DMS53 treated with DMSO at 0.1 percent for 48 hours (cell line): ENCODE data around the gene DBX2.
A peak's percentile ranks its signal among the peaks of the same experiment; 100 is the strongest.
"Not testable (repeated sequence)": the region's sequence is repeated elsewhere in the genome, so short reads cannot be mapped to it uniquely, and the experiment has no call there.

Source experiments
- DNase-seq: peaks from one replicate; lab custom pipeline; 2025; ENCODE audit not compliant: unreplicated experiment; lab: John Stamatoyannopoulos, UW

Gene DBX2

DNA sequence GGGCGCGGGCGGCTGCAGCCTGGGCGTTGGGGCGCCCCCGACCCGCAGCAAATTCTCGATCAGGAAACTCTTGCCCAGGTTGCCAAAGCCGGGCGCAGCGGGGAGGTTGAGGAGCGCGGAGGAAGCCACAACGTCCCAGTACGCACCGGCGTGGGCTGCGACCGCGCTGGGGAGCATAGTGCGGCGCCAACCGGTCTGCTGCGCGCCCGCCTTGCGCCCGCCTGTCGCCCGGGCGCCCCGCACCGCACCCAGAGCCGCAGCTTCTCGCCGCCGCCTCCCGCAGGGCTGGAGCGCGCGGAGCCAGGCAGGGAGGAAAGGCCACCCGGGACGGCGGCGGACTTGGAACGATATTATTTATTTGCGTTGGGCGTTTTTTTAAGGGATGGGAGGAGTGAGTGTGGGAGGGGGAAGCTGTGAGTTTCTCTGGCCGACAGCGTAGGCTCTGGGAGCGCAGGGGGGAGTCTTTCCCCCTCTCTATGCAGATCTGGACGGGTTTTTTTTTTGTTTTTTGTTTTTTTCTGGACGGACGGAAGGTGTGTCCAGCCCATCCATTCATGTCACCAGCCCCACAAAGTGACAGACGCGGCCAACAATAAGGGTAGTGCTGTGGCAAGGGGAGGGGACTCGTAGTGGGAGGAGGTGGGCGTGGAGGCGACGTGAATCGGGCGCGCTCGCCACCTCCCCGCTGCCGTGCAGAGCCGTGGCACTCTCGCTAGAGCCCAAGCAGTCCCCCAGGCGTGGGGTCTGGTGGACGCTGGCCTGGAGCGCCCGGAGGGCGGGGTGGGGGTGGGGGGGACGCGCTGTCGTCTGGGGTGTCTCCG is at the start of gene DBX2:
TSS of gene DBX2 (minus strand) at position 349 of the 821 bp plus-strand sequence. CDS start at position 177, 172 bp downstream.
- DNase-seq, result peak; percentile 50

DNA sequence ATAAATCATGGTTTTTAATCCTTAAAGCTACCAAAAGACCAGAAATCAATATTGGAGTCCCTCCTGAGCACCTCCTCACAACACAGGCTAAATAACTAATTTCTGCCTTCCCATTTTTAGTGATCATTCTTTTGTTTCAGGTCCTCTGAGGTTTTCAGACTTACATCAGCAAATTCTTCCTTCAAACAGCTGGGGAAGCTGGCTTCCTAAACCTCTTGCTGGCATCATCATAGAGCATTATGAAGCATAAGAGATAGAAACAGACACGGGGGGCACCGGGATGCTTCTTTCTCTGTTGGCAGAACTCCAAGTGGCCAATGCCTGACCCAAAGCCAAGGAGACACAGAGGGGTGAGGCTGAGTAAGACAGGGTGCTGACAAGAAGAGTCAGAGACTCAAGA is 47.9 kb upstream of the DBX2 start:
- DNase-seq, result no peak

GRCh38 chr12:45095417-45095816 is 44.5 kb upstream of the DBX2 start:
- DNase-seq, result not testable (repeated sequence)

DNA sequence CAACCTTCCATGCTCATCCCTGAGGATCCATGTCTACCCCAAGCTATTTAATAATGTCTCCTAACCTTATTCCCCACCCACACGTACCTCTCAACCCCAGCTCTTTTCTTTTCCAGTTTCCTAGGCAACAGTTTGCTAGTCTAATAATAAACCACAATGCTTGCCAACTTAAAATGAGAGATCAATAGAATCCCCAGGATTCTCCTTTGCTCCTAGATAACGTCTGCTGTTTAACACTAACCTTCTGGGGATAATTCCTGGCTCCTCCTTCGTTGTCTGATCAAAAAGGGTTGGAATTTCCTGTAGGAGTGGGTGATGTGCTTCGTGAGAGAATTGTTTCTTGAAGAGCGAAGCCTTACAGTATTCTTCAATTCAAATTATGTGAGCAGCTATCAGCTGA is 42.2 kb upstream of the DBX2 start:
- no peak for DNase-seq

GRCh38 chr12:45089411-45090075 is 38.6 kb upstream of the DBX2 start:
- no peak for DNase-seq

- no peak for DNase-seq
Measured at GRCh38 chr12:45088608-45089007, 37.7 kb upstream of the DBX2 start.

DNA sequence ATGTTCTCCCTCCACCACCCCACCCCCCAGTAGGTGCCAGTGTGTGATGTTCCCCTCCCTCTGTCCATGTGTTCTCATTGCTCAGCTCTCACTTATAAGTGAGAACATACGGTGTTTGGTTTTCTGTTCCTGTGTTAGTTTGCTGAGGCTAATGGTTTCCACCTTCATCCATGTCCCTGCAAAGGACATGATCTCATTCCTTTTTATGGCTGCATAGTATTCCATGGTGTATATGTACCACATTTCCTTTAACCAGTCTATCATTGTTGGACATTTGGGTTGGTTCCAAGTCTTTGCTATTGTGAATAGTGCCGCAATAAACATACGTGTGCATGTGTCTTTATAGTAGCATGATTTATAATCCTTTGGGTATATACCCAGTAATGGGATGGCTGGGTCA is 33.3 kb upstream of the DBX2 start:
- DNase-seq, result not testable (repeated sequence)

GRCh38 chr12:45077251-45077650 is 26.4 kb upstream of the DBX2 start:
- no peak for DNase-seq

- DNase-seq, result no peak
Measured at GRCh38 chr12:45076417-45077026, 25.6 kb upstream of the DBX2 start.

- DNase-seq, result no peak
Measured at GRCh38 chr12:45075587-45076282, 24.8 kb upstream of the DBX2 start.

GRCh38 chr12:45065125-45065626 is 14.3 kb upstream of the DBX2 start:
- no peak for DNase-seq

GRCh38 chr12:45060976-45061375 is 10.1 kb upstream of the DBX2 start:
- no peak for DNase-seq

- DNase-seq, result peak; percentile 28
Measured at GRCh38 chr12:45051572-45052125, 750 bp upstream of the DBX2 start.

DNA sequence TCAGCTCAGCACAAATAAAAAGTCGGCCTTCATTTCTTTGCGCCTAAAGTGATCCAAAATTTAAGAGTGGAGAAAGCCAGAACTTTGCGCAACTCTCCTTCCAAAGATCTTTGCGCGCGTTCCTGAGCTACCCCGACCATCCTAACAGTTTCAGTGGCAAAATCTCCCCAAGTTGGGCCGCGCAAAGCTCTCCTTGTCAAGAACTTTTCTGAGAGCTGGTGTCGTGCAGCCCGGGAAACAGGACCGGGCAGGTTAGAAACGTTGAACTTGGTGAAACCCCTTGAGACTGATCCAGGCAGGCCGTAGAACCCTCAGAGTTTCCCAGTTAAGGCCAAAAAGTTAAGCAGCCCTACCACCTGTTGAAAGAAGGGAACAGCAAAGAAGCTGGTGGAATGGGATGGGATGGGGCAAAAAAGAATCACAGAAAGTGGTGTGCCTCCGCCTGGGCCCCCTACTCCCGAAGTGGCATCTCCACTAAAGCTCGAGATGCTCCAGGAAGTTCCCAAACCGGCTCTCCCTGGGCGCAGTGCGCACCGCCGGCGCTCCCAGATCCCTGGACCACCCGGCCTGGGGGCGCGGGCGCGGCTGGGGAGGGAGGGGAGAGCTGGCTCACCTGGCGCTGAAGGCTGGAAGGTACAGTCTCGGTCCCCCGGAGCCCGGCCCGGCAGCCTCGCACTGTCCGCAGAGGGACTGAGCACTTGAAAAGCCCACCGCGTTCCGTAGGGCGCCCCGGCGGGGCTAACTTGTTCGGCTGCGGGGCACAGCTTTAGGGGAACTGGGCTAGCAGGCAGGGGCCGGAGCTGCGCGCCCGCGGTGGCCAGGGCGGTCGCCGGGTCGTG is 768 bp downstream of the DBX2 start:
- no peak for DNase-seq

- no peak for DNase-seq
Measured at GRCh38 chr12:45042599-45042998, 8.3 kb downstream of the DBX2 start.

DNA sequence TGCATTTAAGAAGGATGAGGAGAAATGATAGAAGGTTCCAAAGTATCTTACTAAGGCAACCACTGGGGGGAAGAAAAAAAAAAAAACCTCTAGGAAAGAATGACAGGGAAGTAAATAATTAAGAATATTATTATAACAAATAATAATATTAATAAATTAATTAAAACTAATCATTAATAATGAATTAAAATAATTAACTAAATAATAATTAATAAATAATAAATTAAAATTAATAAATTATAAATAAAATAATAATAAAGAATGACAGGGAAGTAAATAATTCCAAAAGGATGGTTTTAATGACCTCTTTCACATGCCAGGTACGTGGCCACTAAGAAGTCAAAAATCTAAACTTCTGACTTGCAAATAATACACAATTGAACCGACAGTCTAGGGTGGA is 9.9 kb downstream of the DBX2 start:
- no peak for DNase-seq

DNA sequence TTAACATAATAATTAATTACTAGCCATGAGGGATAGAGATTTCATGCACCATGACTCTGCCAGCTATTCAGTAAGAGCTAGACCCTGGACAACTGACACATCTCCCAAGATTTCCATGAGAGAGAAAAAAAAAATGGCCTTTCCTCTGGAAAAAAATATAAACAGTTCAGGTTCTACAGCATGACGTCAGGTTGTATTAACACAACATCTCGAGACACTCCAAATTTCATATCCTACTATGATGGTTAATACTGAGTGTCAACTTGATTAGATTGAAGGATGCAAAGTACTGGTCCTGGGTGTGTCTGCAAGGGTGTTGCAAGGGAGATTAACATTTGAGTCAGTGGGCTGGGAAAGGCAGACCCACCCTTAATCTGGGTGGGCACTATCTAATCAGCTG is 11.1 kb downstream of the DBX2 start:
- DNase-seq, result no peak

GRCh38 chr12:45034861-45035265 is 16.0 kb downstream of the DBX2 start:
- no peak for DNase-seq

DNA sequence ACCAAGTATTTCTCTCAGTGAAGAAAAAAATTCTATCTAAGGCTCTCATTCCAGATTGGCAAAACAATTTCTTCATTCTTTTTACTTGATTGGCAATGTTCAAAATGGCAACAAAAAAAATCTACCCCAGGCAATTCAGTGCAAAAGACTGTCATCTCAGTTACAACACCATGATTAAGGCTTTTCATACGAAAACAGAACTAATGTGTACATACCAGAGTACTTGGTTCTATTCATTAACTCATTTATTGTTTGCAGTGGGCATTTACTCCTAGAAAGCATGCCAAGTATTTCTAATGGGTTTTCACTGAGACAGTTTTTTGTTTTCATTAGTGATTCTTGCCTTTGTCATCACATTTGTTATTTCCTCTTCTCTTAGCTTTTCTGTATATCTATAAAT is 33.0 kb downstream of the DBX2 start:
- peak; percentile 38 for DNase-seq

GRCh38 chr12:45014396-45014795 is 36.5 kb downstream of the DBX2 start:
- DNase-seq, result no peak
